HG03095 (cell line): Measurements from ENCODE around the gene ZNG1F.
"Not testable (repeated sequence)": the region's sequence is repeated elsewhere in the genome, so short reads cannot be mapped to it uniquely, and the experiment has no call there.

ENCODE experiments used
- ATAC-seq: cut with Tn5 transposase; IDR thresholded peaks from one replicate; pipeline ENCODE4 v1.9.1; 2021; ENCODE audit warnings: moderate library complexity; ENCODE audit not compliant: unreplicated experiment

The ZNG1F gene

GRCh38 chr9:41189217-41189616, at the start of gene ZNG1F:
TSS of gene ZNG1F (minus strand) at chr9:41189317. CDS start at chr9:41189258, 59 bp downstream.
- ATAC-seq = not testable (repeated sequence)

- ATAC-seq = not testable (repeated sequence)
These were observed 48.1 kb upstream of the ZNG1F start for GRCh38 chr9:41237110-41237749.

- ATAC-seq = not testable (repeated sequence)
These were observed 47.5 kb upstream of the ZNG1F start for GRCh38 chr9:41236486-41237109.

- ATAC-seq = peak; percentile 100
These were observed 46.0 kb upstream of the ZNG1F start for GRCh38 chr9:41234811-41235805.

GRCh38 chr9:41234221-41234620, 45.1 kb upstream of the ZNG1F start:
- ATAC-seq = peak; percentile 1

- not testable (repeated sequence) for ATAC-seq
These were observed 43.2 kb upstream of the ZNG1F start for GRCh38 chr9:41232326-41232725.

GRCh38 chr9:41230418-41230817, 41.3 kb upstream of the ZNG1F start:
- not testable (repeated sequence) for ATAC-seq

- ATAC-seq = no peak
These were observed 40.6 kb upstream of the ZNG1F start for GRCh38 chr9:41229408-41230401.

- ATAC-seq = not testable (repeated sequence)
These were observed 30.7 kb upstream of the ZNG1F start for GRCh38 chr9:41219831-41220230.

GRCh38 chr9:41188439-41188838, 678 bp downstream of the ZNG1F start:
- not testable (repeated sequence) for ATAC-seq

GRCh38 chr9:41174994-41175393, 14.1 kb downstream of the ZNG1F start:
- ATAC-seq = not testable (repeated sequence)

- not testable (repeated sequence) for ATAC-seq
These were observed 39.0 kb downstream of the ZNG1F start for GRCh38 chr9:41150116-41150515.

GRCh38 chr9:41141878-41142277, 47.2 kb downstream of the ZNG1F start:
- ATAC-seq = not testable (repeated sequence)

- ATAC-seq = not testable (repeated sequence)
These were observed 60.5 kb downstream of the ZNG1F start, which contains the start of gene FOXD4L6 for GRCh38 chr9:41128581-41128980. TSS of gene FOXD4L6 (minus strand) at chr9:41128681. CDS start at chr9:41128383, 298 bp downstream.

GRCh38 chr9:41126746-41127446, 62.2 kb downstream of the ZNG1F start:
- ATAC-seq = not testable (repeated sequence)

GRCh38 chr9:41125936-41126335, 63.2 kb downstream of the ZNG1F start:
- ATAC-seq = not testable (repeated sequence)

GRCh38 chr9:41125109-41125658, 63.9 kb downstream of the ZNG1F start:
- not testable (repeated sequence) for ATAC-seq

GRCh38 chr9:41124250-41125108, 64.6 kb downstream of the ZNG1F start:
- ATAC-seq = not testable (repeated sequence)
